ENCODE measurements around the gene CA10.

The CA10 gene

DNA sequence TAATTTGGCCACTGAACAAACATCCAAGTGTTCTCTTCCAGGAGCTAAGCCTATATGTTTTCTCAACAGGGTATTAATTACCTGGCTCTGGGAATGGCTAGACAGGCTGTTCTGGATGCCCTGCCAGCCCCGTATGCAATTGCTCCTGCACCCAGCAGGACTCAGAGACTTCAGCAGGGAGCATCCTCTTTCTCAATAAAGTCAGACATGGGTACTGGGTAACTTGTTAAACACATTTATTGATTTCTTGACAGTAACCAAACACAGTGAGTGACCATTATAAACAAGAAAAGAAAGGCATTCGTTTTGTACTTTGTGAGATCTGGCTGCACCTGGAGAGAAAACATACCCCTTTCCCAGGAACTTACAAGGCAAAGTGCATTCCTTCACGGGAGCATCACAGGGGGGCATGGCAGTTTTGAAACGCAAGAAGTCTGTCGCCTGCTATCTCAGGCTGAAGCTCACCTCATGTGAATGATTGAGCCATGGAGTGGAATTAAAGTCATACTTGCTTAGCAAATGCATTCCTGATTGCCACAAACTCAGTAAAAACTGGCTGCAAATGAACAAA lies 528.3 kb downstream of the CA10 start:
- no peak for FAIRE-seq

DNA sequence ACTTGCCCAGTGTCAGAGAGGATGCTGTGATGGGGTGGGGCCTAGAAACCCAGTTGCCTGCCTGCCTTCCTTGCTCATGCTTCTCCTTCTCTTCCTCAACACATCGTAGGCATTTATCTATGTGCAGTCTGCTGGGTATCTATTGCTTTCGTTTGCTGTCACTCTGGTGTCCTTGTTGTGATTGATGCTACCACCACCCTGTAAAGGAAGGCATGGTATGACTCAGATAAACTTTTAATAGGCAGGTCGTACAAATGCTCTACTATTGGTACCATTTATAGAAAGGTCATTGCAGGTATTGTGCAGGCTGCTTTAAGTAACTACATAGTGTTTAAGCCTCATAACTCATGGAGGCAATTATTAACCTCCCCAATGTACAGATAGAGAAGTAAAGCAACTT lies 529.3 kb downstream of the CA10 start:
- FAIRE-seq = no peak

GRCh38 chr17:51627779-51628178 lies 530.7 kb downstream of the CA10 start:
- no peak for FAIRE-seq

DNA sequence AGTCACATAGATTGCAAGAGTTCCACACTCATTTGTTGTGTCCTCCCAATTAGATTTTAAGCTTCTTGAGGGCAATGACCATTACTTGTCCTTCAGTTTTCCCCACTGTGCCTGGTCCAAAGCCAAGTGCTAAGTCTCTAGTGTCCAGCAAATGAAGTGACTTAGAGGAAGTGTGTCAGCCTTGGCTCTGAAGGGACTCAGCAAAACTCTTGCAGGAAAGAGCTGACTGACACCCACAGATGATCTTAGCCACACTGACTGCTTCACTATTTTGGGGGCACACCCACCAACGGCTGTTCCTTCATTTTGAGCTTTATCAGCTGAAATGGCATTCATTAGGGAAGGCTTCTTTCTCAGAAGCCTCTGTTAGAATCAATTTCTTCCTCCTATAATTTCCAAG lies 540.0 kb downstream of the CA10 start:
- FAIRE-seq = no peak

GRCh38 chr17:51617986-51618385 lies 540.5 kb downstream of the CA10 start:
- FAIRE-seq = no peak

DNA sequence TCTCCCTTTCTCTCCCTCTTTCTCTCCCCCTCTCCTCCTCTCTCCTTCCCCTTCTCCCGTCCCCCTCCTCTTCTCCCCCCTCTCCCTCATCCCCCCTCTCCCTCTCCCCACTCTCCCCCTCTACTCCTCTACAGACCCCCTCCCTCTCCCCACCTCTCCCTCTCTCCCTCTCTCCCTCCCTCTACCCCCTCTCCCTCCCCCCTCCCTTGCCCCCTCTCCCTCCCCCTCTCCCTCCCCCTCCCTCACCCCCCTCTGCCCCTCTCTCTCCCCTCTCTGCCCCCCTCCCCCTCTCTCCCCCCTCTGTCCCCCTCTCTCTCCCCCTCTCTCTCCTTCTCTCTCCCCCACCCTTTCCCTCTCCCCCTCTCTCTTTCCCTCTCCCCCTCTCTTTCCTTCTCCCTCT lies 545.3 kb downstream of the CA10 start:
- no peak for FAIRE-seq

GRCh38 chr17:51612692-51613091 lies 545.8 kb downstream of the CA10 start:
- no peak for FAIRE-seq

DNA sequence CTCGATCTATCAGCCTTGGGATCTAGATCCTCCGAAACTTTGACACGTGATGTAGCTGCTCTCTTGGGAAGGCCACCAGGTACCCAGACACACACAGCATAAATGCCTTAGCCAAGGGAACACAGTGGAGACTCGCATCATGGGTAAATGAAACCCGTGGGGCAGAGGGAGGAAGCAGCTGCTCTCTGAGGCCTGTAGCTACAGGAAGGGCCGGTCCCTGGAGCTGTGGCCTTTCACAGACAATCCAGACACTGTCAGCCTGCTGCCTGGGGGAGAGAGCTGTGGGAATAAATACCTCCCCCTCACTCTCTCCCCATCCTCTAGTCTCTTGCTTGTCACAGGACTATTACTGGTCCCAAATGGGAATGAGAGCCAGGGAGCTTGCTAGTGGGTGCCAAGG lies 546.9 kb downstream of the CA10 start:
- FAIRE-seq = no peak

DNA sequence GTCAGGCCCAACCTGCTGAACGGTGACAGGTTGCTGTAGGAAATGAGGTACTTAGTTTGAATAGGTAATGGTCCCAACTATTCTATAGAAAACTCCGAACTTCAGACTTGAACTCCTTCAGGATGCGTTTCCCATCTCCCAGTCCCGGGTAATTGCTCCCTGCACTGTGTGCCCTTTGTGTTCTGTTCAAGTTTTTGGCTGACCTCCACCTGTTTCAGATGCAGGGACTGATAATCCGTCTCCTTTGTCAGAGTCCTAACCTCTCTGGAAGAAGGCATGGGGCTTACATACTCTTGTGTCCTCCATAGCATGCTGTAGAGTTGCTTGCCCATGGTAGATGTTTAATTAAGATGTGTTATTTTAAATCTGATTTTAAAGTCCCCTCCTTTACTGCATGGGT lies 547.7 kb downstream of the CA10 start:
- no peak for FAIRE-seq

GRCh38 chr17:51610155-51610554 lies 548.4 kb downstream of the CA10 start:
- FAIRE-seq = no peak

DNA sequence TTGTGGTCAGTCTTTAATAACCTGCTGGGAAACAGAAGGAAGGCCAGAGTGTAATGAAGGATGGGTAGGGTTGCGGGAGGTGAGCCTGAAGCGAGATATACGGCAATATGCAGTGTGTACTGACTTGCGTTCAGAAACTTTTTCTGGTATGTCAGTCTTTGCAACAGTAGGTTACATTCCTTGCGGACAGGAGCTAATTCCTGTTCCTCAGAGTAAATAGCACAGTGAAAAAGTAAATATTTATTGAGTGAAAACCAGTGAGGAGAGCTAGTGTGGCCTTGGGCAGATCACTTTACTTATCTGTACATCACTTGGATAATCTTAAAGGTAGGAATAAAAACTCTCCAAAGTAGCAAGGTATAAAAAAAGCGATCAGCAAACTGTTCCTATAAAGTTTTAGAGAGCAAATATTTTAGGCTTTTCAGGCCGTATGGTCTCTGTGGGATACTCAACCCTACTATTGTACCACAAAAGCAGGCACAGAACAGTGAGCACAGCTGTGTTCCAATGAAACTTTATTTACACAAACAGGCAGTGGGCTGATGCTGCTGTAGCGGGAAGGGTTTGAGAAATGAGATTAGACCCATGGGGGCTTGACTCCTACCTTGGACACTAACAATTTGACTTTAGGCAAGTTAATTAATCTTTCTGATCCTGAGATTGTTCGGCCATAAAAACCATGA lies 550.1 kb downstream of the CA10 start:
- no peak for FAIRE-seq

DNA sequence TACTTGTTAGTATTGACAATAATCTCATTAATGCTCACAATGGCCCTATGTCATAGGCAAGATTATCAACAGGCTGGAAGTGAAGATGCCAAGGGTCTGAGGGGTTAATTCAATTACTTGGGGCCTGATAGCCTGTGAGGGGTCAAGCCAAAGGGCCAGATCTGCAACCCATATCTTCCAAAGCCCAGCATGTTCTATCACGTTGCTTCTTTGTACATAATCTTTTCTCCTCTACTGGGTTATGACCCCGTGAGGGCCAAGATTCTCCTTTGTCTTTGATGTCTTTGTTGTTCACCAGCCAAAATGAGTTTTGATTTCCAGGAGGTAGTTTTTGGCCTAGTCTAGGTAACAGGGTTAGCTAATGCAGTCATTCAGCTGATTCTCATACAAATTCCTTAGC lies 551.0 kb downstream of the CA10 start:
- FAIRE-seq = no peak

DNA sequence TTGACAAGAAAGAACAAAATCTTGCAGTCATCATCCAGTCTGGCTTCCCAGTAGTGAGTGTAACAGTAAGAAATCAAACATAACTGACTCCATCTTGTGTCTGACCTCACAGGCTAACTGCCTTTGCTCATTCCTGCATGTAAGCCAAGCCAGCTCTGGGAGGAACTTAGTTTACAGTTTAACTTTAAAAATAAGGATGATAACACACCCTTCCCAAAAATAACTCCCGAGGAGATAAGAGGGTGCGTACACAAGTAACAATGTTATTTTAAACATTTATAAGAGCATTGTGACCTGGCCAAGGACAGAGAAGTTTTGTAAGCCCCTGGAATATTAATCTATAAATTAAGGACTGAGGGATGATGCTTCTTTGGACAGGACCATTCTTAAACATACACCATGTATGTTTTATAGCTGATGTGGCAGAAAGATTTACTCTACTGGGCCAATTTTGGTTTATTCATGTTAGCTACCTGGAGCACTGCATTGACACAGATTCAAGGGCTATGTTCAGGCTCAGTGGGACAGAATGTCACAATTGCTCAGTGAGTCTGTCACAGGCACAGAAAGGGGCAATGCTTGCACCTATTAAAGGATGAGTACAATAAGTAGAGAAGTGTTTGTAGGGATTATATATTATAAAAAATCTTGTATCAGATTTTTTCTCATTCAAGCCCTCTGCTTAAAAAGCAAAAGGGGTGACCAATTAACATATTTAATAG lies 554.1 kb downstream of the CA10 start:
- FAIRE-seq = no peak

DNA sequence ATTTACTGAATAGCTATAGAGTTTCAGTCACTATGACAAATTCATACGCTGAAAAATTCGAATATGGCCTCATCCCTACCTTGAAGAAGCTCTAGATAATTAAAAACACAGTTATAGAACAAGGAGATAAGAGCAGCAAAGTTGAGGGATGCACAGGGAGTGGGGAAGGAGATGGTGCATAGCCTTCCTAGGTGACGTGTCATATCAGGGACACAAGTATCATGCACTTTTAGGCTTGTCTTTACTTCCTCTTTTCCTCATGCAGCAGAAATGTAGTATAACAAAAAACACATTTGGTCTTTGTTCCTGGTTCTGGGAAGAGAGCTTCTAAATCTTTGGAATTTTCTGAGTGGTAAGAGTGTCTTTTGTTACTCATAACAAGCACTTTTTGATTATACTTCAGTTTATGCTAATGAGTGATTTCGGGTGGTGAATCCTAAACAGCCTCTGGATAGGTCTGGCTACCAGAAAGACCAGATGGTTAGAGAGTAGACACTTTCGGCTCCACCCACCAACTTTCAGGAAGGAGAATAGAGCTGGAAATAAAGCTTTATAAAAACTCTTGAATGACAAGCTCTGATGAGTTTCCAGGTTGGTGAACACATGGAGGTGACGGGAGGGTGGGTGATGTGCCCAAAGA lies 556.8 kb downstream of the CA10 start:
- FAIRE-seq = no peak

DNA sequence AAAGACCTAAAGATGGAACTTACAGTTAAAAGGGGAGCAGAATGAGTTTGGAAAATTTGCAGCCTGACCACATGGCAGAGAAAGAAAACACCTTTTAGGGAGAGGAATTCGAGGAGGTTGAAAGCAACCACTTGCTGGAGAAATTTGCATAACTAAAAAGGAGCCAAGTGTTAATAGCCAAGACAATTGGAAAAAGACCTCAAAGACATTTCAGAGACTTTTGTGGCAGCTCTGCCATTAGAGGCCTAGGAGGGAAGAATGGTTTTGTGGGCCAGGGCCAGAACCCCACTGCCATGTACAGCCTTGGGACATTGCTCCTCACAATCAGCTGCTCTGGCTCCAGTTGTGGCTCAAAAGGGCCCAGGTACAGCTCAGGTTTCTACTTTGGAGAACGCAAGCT lies 559.7 kb downstream of the CA10 start:
- FAIRE-seq = no peak

- no peak for FAIRE-seq
Measured at GRCh38 chr17:51597345-51597744, 561.2 kb downstream of the CA10 start.

DNA sequence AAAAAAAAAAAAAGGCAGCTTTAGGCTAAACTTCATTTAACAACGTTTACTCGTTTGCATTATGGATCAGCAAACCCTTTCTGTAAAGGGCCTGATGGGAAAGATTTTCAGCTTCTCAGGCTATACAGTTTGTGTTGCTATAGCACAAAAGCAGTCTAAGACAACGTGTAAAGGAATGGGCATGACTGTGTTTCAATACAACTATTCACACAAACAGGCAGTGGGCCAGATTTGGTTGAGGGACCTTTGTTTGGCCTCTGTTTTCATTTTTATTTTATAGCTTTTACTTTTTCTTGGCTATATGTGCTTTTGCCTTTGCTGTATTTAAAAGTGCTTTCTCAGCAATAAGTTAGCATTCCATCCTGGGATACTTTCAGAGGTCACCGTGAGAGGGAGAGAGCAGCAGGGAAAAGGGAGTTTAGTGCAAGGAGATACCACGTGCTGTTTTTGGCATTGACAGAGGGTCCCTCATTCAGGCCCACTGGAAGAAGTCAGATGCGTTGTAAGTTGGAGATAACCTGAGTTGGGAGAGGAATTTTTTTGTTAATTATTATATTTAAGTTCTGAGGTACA lies 562.6 kb downstream of the CA10 start:
- FAIRE-seq = no peak

- no peak for FAIRE-seq
Measured at GRCh38 chr17:51590071-51590656, 568.4 kb downstream of the CA10 start.

DNA sequence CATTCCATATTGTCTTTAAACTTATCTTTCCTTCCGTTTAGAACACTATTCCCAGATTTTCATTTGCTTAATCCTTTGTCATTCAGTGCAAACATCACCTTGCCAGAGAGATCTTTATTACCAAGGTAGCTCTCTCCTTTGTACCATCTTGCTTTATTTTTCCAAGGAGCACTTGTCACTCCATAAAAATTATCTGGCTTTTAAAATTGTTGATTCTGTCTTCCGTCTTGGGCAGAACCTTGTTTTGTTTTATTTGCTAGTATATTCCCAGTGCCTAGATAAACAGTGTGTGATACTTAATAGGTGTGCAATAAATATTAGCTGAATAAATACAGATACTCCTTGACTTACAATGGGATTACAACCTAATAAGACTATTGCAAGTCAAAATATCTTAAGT lies 570.5 kb downstream of the CA10 start:
- no peak for FAIRE-seq

- no peak for FAIRE-seq
Measured at GRCh38 chr17:51587516-51587915, 571.0 kb downstream of the CA10 start.

GRCh38 chr17:51585514-51586104 lies 572.9 kb downstream of the CA10 start:
- FAIRE-seq = no peak

GRCh38 chr17:51580869-51581268 lies 577.6 kb downstream of the CA10 start:
- no peak for FAIRE-seq
